HuH-7.5 (cell line): ENCODE measurements around the gene TSPAN6.

Source experiments
- DNase-seq: peaks from one replicate; pipeline ENCODE4 v3.0.0; 2011; ENCODE audit warnings: low spot score

Gene TSPAN6

GRCh38 chrX:100584611-100585010 lies 52.0 kb downstream of the TSPAN6 start, which contains the start of gene TNMD:
TSS of gene TNMD (plus strand) at chrX:100584936. CDS start at chrX:100585019, 83 bp downstream.
- no peak for DNase-seq
